ENCODE data around the gene ME1.
"Not testable (repeated sequence)": the region's sequence is repeated elsewhere in the genome, so short reads cannot be mapped to it uniquely, and the experiment has no call there.

Gene ME1

DNA sequence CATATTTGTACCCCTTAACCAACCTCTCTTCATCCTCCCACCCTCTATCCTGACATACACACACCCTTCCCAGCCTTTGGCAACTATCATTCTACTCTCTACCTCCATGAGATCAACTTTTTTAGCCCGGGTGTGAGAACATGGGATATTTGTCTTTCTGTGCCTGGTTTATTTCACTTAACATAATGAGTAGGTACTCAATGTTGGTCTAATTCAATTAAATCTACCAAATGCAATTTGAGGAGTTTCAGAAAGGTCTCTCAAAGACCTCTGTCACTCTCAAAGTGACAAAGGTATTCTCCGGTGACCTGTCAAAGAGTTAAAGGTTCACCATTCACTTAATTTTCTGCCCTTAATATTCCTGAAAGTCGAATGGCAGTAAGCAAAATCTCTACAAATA, 87.7 kb downstream of the ME1 start:
- DNase-seq = no peak

DNA sequence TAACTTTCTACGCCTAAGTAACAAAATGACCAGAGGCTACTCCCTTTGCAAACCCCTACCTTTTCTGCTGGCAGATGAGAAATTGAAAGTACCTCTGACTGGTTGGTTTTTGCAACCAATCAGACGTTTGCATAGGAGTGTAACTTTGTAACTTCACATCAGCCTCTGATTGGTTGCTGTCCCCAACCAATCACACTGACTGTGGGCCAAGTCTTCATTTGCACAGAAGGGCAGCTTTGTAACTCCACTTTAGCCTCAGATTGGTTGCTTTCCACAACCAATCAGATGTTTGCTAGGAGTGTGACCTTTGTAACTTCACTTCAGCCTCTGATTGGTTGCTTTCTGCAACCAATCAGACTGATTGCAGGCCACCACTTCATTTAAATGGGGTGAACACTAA, 89.1 kb downstream of the ME1 start:
- no peak for DNase-seq

DNA sequence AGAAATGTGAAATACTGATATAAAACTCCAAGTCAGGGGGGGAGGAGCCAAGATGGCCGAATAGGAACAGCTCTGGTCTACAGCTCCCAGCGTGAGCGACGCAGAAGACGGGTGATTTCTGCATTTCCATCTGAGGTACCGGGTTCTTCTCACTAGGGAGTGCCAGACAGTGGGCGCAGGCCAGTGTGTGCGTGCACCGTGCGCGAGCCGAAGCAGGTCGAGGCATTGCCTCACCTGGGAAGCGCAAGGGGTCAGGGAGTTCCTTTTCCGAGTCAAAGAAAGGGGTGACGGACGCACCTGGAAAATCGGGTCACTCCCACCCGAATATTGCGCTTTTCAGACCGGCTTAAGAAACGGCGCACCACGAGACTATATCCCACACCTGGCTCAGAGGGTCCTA, 96.9 kb downstream of the ME1 start:
- not testable (repeated sequence) for DNase-seq

DNA sequence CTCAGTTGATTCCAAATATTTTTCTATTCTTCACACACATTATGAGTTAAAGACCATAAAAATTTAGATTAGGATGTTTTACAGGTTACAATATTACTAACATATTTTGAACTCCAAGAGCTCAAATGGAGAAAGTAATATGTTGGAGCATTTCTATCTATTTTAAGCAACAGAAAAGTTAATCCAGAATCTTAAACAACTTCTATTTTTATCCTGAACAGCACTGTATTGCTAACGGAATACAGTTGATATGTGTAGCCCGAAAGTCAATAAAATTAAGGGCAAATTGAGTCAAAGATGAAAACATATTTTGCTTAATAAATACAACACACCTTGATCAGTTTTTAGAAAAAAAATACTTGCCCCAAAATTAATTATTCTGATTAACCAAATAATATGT, 97.4 kb downstream of the ME1 start:
- DNase-seq = no peak

DNA sequence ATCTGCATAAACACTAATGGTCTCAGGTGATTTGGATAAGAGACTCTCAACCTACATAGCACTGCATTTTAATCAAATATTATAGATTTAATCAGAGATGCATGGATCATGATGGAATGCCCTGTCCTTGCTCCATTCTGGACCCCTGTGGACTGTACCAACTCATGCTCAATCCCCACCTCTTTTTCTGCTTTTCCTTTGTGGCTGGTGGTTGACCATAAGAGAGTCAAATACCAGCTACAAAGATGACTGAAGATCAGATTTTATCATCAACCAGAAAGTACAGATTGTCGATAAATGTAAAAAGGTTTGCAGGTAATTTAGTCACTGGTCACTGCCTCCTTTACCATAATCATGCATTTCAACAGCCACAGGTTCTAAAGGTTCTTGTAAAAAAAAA, 116.2 kb downstream of the ME1 start:
- no peak for DNase-seq

DNA sequence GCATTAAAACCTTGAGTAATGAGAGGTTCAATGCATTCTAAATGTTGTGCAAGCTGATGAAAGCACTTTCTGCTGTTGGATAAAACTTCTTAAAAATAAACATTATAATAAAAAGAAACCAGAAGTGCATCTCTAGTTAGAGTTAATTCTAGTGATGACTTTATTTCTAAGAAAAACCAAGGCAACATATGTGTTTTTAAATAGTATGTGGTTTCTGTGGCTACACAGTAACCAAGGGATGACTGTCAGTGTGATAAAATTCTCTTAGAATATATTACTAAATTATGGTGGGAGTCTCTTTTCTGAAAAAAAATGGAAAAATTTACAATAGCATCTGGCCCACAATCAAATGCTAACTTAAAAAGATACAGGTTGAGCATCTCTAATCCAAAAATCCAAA, 117.0 kb downstream of the ME1 start:
- no peak for DNase-seq

DNA sequence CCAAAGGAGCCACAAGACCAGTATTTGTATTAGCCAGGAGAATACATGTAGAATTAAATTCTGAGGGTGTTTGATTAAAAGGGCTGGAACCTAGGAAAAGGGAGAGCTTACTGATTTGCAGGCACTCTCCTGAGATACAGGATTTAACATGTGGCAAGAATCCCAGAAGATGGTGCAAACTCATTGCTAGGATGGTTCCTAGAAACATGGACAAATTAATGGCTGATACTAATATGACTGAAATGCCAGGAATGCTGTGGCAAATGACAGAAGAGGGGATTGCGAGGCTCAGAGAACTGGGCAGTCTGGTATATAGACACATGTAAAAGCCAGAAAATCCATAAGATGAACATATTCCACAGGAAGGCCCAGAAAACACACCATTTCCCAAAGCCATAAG, 119.6 kb downstream of the ME1 start:
- no peak for DNase-seq

DNA sequence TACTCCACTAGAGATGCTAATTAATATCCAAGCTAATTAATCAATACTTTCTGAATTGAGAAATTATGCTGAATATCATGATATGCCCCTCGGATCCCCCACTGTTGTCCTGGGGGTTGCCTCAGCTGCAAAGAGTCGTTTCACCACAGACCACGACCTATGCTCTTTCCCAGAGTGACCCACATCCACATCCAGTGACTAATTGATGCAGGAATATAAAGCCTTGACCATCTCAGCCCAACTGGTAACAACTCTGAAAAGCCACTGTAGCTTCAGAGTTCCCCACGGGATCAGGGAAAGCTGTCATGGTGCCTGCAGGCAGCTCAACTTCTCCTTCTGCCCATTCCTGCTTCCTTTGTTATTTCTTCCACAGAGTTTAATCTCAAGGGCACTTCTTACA, 120.8 kb downstream of the ME1 start:
- DNase-seq = no peak

DNA sequence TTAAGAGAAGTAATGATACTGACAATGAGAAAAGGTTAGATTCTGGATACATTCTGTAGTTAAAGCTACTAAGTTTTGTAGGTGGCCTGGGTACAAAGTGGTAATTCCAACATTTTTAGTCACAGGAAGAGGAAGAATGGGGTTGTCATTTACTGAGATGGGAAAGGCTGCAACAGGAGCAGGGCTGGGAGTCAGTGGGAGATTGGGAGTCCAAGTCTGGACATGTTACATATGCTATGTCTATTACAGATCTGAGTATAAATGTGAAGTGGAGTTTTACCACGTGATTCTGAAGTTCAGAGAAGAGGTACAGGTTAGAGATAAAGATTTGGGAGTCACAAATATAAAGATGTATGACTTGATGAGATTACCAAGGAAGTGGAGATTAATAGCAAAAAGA, 121.5 kb downstream of the ME1 start:
- no peak for DNase-seq

DNA sequence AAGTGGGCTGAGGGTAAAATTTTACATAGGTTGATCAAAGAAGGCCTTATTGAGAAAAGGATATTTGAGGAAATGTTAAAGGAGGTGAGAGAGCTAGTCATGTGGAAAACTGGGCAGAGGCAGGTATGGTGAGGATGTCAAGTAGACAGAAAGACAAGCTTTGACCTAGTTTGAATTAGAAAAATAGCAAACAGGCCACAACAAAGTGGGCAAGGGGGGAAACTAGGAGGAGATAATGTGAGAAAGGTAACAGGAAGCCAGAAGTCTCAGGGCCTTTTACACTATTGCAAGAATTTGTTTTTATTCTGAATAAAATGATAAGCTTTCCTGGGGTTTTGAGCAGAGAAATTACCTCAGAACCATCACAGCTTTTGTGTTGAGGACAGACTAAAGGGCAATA, 122.0 kb downstream of the ME1 start:
- peak; percentile 26 for DNase-seq

DNA sequence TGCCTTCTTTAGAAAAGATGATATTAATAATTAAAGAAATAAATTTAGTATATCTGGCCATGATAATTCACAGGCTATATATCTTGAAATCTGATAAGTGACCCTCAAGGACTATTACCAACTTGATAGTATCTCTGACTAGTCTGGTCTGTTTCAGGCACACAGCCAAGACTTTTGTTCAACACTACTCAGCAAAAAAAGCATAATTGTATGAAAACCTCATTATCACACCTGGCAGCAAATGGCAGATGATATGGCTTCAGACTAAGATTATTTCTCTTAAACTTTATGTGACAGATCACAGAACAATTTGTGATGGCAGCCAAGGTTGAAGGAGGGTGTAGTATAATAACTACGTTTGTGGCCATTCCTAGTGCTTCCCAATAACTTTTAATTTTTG, 123.0 kb downstream of the ME1 start:
- DNase-seq = no peak

DNA sequence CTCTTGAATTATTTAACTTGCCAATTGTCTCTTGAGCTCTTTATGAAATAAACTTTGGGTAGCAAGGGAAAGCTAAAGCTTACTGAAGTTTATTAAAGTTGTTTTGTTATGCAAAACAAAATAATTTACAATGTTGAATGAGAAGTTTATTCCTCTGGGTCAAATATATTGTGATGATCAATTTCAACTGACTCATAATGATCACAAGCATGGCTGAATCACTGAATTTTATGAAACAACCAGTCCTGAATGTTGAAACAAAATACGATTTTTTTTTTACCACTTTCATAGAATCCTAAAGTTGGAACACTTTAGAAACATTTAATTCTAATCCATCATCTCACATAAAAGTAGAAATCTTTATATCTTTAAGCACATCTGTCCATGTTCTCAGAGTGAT, 127.4 kb downstream of the ME1 start:
- no peak for DNase-seq

DNA sequence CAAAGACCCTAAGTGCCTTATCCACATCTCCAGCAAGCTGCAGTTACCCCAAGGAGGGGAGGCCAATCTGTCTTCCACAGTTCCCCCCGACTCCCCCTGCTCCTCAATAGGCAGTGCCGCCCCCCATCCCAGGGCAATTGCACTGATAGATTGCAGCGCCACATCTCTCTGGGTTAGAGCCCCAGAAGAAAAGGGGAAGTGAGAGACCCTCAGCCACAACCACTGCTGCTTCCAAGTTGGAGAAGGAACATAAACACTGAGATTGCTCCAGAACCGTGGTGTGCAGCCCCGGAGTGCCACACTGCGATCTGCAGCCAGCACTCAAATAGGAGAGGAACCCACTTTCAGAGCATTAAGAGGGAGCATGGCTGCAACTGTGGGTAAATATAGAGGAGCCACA, 136.2 kb downstream of the ME1 start:
- DNase-seq = no peak

DNA sequence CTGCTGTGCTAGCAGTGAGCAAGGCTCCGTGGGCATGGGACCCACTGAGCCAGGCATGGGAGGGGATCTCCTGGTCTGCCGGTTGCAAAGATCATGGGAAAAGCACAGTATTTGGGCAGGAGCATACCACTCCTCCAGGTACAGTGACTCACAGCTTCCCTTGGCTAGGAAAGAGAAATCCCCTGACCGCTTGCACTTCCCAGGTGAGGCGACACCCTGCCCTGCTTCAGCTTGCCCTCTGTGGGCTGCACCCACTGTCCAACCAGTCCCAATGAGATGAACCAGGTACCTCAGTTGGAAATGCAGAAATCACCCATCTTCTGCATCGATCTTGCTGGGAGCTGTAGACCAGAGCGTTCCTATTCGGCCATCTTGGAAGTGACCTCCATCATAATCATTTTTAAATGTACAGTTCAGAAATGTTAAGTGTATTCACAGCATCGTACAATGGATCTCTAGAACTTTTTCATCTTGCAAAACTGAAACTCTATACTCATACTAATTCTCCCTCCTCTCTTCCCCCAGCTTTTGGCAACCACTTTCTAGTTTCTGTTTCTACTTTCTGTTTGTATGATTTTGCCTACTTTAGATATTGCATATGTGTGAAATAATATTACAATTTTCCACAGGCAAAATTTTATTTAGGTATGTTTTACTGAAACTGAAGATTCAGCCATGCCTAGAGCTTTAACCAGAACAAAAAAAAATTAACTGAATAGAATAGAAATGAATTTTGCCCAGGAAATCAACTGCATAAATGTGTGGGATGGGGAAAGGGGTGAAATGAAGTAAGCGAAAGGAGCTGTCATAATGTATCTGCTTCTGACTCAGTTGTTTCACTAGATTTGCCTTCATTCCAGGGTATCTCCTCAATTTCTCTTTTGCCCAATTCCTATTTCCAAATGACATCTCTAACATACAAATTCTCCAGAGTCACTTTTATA, 137.7 kb downstream of the ME1 start:
- DNase-seq = no peak

DNA sequence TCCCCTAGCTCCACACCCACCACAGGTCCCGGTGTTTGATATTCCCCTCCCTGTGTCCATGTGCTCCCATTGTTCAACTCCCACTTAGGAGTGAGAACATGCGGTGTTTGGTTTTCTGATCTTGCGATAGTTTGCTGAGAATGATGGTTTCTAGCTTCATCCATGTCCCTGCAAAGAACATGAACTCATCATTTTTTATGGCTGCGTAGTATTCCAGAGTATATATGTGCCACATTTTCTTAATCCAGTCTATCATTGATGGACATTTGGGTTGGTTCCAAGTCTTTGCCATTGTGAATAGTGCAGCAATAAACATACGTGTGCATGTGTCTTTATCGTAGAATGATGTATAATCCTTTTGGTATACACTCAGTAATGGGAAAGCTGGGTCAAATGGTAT, 143.6 kb downstream of the ME1 start:
- not testable (repeated sequence) for DNase-seq

DNA sequence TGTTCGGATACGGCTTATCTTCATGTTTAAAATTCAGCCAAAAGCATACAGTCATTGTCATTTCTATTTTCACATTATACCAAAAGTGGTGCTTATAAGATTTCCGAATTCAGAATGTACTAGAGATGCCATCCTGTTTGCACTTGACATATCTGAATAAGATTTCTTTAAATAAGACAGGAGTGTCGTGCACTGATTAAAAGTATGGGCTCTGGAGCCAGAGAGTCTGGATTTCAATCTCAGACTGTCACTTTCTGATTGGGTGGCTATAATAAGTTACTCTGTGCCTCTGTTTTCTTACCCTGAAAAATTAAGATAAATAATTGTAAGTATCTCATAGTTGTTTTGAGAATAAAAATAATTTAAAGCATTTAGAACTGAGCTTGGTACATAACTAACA, 144.9 kb downstream of the ME1 start:
- DNase-seq = no peak

DNA sequence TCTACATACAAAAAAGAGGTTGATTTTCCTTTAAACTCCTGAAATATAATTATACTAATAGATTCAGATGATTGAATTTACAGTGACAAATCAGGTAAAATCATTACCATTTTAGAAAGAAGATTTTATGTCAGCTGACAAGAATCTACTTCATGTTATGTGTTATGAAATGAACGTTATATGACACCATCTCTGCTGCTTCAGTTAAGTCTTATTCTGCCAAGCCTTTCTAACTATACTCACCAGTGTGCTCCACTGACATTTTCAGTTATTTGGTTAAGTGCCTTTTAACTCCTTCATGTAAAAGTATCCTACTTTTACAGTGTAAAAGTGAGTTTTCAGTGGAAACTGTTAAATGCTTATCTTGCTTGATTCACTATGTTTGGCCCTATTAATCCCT, 157.3 kb downstream of the ME1 start:
- no peak for DNase-seq

DNA sequence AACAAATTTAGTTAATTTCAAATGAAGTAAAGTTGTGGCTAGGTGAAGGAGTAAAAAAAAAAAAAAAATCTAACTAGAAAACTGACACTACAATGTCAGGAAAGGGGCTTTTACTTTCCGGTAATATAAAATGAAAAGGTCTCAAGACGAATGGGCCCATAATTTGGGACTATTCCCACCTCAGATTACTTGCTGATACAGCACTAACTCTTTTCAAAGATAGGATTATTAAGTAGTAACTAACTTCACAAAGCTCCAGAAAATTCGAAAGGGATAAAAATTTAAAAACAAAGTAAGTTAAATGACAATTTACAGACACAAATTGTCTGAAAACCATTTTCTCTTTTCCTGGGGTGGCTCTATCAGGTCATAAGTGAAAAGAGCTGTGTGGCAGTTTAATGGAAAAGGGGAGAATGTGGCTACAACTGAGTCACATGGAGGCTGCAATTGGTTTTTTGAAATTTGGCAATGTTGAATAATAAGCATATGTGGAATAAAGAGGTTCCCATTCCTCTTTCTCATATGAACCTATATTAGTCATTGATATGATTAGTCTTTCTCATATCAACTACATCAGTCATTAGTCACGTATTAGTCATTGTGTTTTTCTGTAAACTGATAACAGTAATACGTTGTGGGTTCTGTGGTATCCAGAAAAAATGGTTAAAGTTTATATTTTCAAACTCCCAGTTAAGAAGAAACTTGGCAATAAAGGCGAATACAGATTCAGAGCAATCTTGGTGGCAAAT, 159.7 kb downstream of the ME1 start:
- no peak for DNase-seq

DNA sequence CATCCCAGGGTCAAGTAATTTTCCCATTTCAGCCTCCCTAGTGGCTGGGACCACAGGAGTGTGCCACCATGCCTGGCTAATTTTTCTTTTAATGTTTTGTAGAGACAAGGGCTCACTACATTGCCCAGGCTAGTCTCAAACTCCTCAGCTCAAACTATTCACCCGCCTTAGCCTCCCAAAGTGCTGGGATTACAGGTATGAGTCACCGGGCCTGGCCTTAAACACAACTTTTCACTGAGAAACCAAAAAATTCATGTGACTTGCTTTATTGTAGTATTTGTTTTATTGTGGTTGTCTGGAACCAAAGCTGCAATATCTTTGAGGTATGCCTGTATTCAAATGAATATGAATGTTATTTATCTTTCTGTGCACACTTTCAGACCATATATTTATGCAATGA, 165.5 kb downstream of the ME1 start:
- DNase-seq = no peak

DNA sequence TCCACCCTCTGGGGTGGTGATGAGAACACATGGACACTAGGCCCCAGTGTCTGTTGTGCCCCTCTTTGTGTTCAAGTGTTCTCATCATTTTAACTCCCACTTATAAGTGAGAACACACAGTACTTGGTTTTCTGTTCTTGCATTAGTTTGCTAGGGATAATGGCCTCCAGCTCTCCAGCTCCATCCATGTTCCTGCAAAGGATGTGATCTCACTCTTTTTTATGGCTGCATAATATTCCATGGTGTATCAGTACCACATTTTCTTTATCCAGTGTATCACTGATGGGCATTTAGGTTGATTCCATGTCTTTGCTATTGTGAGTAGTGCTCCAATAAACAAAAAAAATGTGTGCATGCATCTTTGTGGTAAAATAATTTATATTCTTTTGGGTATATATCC, 170.3 kb downstream of the ME1 start:
- no peak for DNase-seq

DNA sequence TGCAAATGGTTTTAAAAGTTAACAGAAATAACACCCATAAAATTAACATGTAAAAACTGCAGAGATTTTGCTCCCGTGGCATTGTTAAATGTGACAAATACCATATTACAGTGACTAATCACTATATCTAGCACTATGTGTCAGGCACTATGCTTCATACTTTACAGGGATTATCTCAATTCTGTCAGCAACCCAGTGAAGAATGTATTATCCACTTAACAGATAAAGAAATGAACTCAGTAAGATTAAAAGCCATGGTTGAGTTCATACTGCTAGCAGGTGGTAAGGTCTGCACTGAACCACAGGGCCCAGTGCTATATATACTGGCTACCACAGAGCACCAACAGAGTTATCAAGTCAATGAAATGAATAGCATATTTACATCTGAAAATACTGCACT, 172.3 kb downstream of the ME1 start:
- DNase-seq = no peak

DNA sequence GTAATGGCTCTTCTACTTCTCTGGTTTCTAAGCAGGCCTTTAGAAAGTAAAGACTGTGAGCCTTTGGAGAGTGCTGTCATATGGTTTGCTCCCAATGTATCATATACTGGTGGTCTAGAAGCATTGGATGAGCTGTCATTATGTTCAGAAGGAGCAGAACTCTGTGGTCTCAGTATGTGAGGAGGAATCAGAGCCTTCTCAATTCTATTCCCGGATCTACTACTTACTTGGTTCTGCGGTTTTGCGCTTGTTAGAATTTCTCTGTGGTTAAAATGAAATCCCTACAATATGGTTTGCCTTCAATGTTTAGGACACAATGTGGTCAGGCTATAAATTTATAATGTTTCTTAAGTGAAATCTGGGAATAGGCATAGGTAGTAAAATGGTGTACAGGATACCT, 173.1 kb downstream of the ME1 start:
- DNase-seq = no peak

DNA sequence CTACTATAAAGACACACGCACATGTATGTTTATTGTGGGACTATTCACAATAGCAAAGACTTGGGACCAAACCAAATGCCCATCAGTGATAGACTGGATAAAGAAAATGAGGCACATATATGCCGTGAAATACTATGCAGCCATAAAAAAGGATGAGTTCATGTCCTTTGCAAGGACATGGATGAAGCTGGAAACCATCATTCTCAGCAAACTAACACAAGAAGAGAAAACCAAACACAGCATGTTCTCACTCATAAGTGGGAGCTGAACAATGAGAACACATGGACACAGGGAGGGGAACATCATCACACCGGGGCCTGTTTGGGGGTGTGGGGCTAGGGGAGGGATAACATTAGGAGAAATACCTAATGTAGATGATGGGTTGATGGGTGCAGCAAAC, 174.1 kb downstream of the ME1 start:
- DNase-seq = not testable (repeated sequence)

DNA sequence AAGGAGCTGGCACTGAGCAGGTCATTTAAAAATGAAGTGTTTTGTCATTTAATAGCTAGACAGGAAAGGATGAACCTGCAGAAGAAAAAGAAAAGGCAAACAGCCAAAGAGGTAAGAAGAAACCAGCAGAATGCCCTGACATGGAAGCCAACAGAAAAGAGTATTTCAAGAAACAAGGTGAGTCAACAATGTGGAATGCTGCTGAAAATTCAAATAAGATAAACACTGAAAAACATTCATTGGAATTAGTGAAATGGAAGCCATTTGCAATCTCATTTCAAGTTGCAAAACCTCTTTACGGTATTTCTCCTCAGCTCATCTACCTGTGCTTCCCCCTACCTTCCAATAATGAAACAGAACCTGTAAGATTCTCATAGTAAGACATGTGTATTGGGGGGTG, 178.1 kb downstream of the ME1 start:
- no peak for DNase-seq

DNA sequence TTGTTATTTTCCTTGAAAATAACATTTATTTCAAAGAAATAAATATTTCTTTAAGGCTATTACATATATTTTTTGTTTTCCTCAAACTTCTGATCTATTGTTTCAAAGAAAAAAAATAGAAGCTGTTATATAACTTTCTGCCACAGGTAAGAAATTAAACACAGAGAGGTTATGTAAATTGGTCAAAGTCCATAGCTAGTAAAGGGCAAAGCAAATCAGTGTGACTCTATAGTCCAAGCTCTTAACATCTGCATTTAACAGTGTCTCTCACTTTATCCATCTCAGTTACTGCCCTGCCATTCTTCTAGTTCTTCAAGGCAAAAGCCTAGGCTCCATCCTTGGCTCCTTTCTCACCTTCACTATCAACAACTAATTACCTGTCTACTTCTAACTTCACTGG, 180.6 kb downstream of the ME1 start:
- DNase-seq = no peak

Measured in CD4-positive, alpha-beta T cell treated with Interleukin-17A for 1 hour (primary cell).